CD4-positive, alpha-beta memory T cell (primary cell): ENCODE data around the gene ZNF530. TPM values are rescaled to one million over a fixed set of nuclear protein-coding genes. Genes with fewer than 3 reads are reported as not detected.

Source experiments
- CTCF ChIA-PET: fragments of 350-600 bp; sonication (Branson Sonifier 250); formaldehyde crosslinking; loops from one replicate; lab custom pipeline; 2021; ENCODE audit warnings: inconsistent platforms; ENCODE audit not compliant: partially characterized antibody; lab: Charles Lee
- POLR2A ChIA-PET: fragments of 350-600 bp; sonication (Branson Sonifier 250); formaldehyde crosslinking; loops from one replicate; lab custom pipeline; 2021; ENCODE audit not compliant: partially characterized antibody; lab: Charles Lee
- DNase-seq, 5 donors: peaks; one replicate each; pipeline versions ENCODE4 v3.0.0 to v3.0.0-alpha.2; 2020 to 2022; ENCODE audit warnings: mixed read lengths in 1 of 5
- H3K27ac ChIP-seq: one replicate; pipeline ENCODE4 v1.7.0; 2013; ENCODE audit warnings: low read depth, low read length
- H3K27me3 ChIP-seq: 2 replicates; pipeline ENCODE4 v1.7.0; 2013; ENCODE audit warnings: mild to moderate bottlenecking, low read length, moderate library complexity; ENCODE audit not compliant: insufficient read depth
- H3K36me3 ChIP-seq: 2 replicates; pipeline ENCODE4 v1.7.0; 2013; ENCODE audit warnings: mild to moderate bottlenecking, low read length, moderate library complexity; ENCODE audit not compliant: insufficient read depth
- H3K4me1 ChIP-seq: 2 replicates; pipeline ENCODE4 v1.7.0; 2013; ENCODE audit warnings: mild to moderate bottlenecking, low read length, moderate library complexity; ENCODE audit not compliant: insufficient read depth
- H3K4me3 ChIP-seq, 2 donors: one replicate each; pipeline ENCODE4 v1.7.0; 2013; ENCODE audit warnings: low read length in 2 of 2, mild to moderate bottlenecking in 1 of 2
- H3K9me3 ChIP-seq, 2 donors: one replicate each; pipeline ENCODE4 v1.7.0; 2013; ENCODE audit warnings: low read length in 2 of 2, control low read depth in 1 of 2; ENCODE audit not compliant: control insufficient read depth in 1 of 2
- H3K27ac Mint-ChIP-seq, 7 donors: one replicate each; pipeline ENCODE4 v1.8.0; 2020 to 2021; ENCODE audit warnings: mixed read lengths in 7 of 7, mild to moderate bottlenecking in 6 of 7, inconsistent platforms in 3 of 7, moderate library complexity in 3 of 7
- H3K27me3 Mint-ChIP-seq, 2 donors: one replicate each; pipeline ENCODE4 v1.8.0; 2020 to 2021; ENCODE audit warnings: mixed read lengths in 2 of 2
- H3K36me3 Mint-ChIP-seq, 2 donors: one replicate each; pipeline ENCODE4 v1.8.0; 2020 to 2021; ENCODE audit warnings: mixed read lengths in 2 of 2, inconsistent platforms in 1 of 2, mild to moderate bottlenecking in 1 of 2
- H3K4me1 Mint-ChIP-seq, 4 donors: one replicate each; pipeline ENCODE4 v1.8.0; 2020 to 2021; ENCODE audit warnings: mixed read lengths in 4 of 4, mild to moderate bottlenecking in 1 of 4
- H3K4me3 Mint-ChIP-seq, 8 donors: one replicate each; pipeline ENCODE4 v1.8.0; 2020 to 2021; ENCODE audit warnings: mixed read lengths in 8 of 8, mild to moderate bottlenecking in 7 of 8, moderate library complexity in 6 of 8, inconsistent platforms in 3 of 8
- H3K9me3 Mint-ChIP-seq, 8 donors: one replicate each; pipeline ENCODE4 v1.8.0; 2020 to 2021; ENCODE audit warnings: mixed read lengths in 8 of 8, mild to moderate bottlenecking in 5 of 8, inconsistent platforms in 3 of 8, moderate library complexity in 1 of 8
- intact Hi-C: fragments of 100-400 bp; cut with micrococcal nuclease; formaldehyde crosslinking; loops from one replicate; pipeline ENCODE4 v1.15.1; 2023
- polyA plus RNA-seq, 2 donors: library from polyadenylated mRNA; unstranded; fragments of 300-500 nt; fragmentation: Illumina TruSeq; gene quantifications; one replicate each; pipeline ENCODE4 v1.2.3, GENCODE V29; 2021
- total RNA-seq, 2 experiments: library from RNA; stranded (reverse); gene quantifications; one replicate each; pipeline ENCODE4 v1.2.3, GENCODE V29; 2021

Gene ZNF530
- total and polyA plus RNA-seq, 4 experiments from 2014 or later = 6.8 to 10.9 (median 9.9) TPM

DNA sequence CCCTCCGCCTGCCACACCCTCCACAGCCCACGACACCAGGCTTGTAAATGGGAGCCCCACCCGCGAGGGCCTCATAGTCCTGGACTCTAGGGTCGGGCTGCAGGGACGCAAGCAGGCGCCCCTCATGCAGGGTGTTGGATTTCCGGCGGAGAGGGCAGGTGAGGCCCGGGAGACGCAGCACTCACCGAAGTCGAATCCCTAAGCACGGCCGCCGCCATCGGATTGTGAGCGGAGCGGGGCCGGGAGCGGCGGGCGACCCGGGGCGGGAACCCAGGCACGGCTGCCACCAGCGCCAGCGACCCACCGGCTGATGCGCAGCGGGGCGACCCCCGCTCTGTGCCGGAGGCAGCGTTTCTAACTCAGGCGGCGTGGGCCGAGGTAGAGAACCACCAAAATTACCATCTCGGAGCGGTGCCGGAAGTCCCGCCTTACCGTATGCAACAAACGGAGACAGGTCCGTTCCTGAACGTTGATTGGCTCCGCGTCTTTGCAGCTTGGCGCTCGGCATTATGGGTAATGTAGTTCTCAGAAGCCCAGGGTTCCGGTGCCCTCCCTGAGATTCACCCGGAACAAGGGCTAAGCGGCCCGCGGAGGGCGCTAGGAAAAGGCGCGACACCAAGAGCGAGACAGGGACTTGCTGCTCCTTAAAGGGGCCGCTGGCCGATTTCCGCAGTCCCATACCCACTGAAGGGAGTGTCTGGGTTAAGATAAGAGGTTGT, 21.0 kb upstream of the ZNF530 start, which contains the start of gene ZNF416:
TSS of gene ZNF416 (minus strand) at position 425 of the 719 bp plus-strand sequence. CDS start at position 218, 207 bp downstream.
- peaks cover 17 to 36% (median 20%) of the 10 kb centered on the region in 4 donors for H3K4me1 Mint-ChIP-seq
- peak within 1 kb of the TSS; percentile 78 to 92 (median 86) for H3K27ac Mint-ChIP-seq
- H3K36me3 Mint-ChIP-seq = peaks cover 49% of the 10 kb centered on the region in 2 donors
- peaks cover 24% of the 10 kb centered on the region for H3K4me1 ChIP-seq
- peak within 1 kb of the TSS; percentile 84 to 88 (median 88) for H3K4me3 Mint-ChIP-seq
- peak; percentile 94 to 98 (median 97) for DNase-seq
- no peaks in the 10 kb centered on the region for H3K27me3 ChIP-seq
- ChIA-PET POLR2A (interaction anchor here (0.6 to 1.3 kb wide), 10 partner anchors 12 to 604 kb away, joined by 3 to 7 read pairs (median 4); partner anchors contain the start of genes ZNF134, ZNF274, ZNF329 and ZNF548), CTCF (no interaction called here)
- no peaks in the 10 kb centered on the region for H3K27me3 Mint-ChIP-seq
- H3K9me3 Mint-ChIP-seq = peaks cover 7 to 65% (median 60%) of the 10 kb centered on the region in 8 donors
- peaks cover 0 to 30% of the 10 kb centered on the region in 2 donors for H3K9me3 ChIP-seq
- H3K27ac ChIP-seq = peak within 1 kb of the TSS; percentile 68
- intact Hi-C loops = loop anchor here (1.0 to 2.0 kb wide), 11 partner anchors 19 to 576 kb away; partner anchors contain the start of genes TRAPPC2B, ZNF134, ZNF211 and ZNF417
- H3K4me3 ChIP-seq = peak within 1 kb of the TSS; percentile 53 to 73
- peaks cover 27% of the 10 kb centered on the region for H3K36me3 ChIP-seq

DNA sequence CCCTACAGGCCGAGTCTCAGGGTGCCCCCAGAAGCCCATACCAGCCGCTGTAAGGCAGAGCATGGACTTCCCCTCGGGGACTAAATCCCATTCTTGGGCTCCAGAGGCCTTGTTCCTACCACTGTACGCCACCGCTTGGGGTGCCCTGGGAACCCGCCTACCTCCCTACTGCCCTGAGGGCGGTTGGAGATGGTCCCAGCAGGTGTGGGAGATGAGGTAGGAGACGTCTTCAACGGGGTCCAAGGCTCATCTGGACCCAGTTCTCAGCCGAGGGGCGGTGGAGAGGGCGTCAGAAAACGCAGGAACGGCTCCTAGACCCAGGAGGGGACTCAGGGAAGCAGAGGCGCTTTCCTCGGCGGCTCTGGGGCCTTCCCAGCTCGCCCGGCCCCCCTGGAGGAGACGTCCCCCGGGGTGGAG, 16.6 kb upstream of the ZNF530 start:
- H3K9me3 ChIP-seq = peaks cover 4 to 7% of the 10 kb centered on the region in 2 donors

DNA sequence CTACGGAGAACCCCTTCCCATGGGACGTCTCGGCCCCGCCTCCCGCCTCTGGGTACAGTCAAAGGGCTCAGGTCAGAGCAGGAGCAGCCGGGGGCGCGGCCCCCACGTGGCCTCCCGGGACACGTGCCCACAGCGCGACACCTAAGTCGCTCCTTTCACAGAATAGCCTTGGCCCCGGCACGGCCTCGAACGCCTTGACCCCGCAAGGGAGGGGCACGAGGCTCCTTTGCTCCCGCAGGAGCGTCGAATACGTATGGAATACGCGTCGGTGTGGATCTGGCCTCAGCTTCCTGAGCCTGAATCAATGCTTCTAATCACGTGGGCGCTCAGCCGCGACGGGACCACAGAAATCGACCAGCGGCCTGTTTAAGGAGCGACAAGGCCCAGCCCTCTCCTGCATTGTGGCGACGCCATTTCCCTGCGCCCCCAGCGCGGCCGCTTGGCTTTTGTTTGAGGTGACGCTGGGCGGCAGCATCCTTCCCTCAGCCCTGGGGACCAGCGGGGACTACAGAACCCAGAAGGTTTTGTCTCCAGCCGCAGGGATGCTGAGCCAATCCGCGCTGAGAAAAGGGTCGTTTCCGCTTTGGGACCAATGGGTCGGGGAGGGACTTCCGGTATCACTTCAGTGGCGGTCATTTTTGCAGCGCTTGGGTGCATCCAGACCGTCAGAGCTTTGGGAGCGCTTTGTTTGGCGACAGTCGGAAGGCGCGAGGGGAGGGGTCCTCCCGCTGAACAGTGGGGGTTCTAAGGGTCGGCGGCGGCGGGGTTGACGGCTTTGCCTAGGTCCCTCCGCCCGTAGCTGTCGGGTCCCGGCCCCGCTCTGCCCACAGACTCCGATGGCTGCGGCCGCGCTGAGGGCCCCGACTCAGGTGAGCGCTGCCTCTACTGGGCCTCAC, 15.9 kb upstream of the ZNF530 start, which contains the start of gene ZIK1:
TSS of gene ZIK1 (plus strand) at position 625 of the 896 bp plus-strand sequence. CDS start at position 837, 212 bp downstream.
- H3K27me3 ChIP-seq = no peaks in the 10 kb centered on the region
- H3K4me1 ChIP-seq = peaks cover 21% of the 10 kb centered on the region
- Mint-ChIP-seq H3K27me3 (no peaks in the 10 kb centered on the region), H3K9me3 (peaks cover 13 to 70% (median 62%) of the 10 kb centered on the region in 8 donors), H3K27ac (peak within 1 kb of the TSS; percentile 65 to 94 (median 86)), H3K4me3 (peak within 1 kb of the TSS; percentile 92 to 99 (median 96)), H3K36me3 (peaks cover 47 to 49% of the 10 kb centered on the region in 2 donors), H3K4me1 (peaks cover 10 to 29% (median 19%) of the 10 kb centered on the region in 4 donors)
- ChIA-PET CTCF (no interaction called here), POLR2A (interaction anchor here (0.6 to 2.2 kb wide), 10 partner anchors 16 to 419 kb away, joined by 3 to 12 read pairs (median 3); partner anchors contain the start of genes TRAPPC2B, ZNF134, ZNF211 and ZNF530)
- peaks cover 7 to 11% of the 10 kb centered on the region in 2 donors for H3K9me3 ChIP-seq
- H3K4me3 ChIP-seq = peak within 1 kb of the TSS; percentile 43 to 74
- peak; percentile 84 to 90 (median 89) for DNase-seq
- H3K36me3 ChIP-seq = peaks cover 7% of the 10 kb centered on the region
- no peak within 1 kb of the TSS for H3K27ac ChIP-seq
- intact Hi-C loops = loop anchor here (1.0 kb wide), 1 partner anchor 16 kb away; the partner anchor contains the start of gene ZNF530

More for the DNA sequence above, 16.6 kb upstream of the ZNF530 start:
- ChIA-PET CTCF (no interaction called here), POLR2A (interaction anchor here (0.6 to 2.2 kb wide), 7 partner anchors 16 to 420 kb away, joined by 3 to 12 read pairs (median 3); partner anchors contain the start of genes ZNF134, ZNF530, ZNF551 and ZNF606)
- intact Hi-C loops = no loop called here
- H3K36me3 Mint-ChIP-seq = peaks cover 43 to 44% of the 10 kb centered on the region in 2 donors
- H3K27me3 Mint-ChIP-seq = no peaks in the 10 kb centered on the region
- Histone ChIP-seq H3K4me3 (peak overlapping the region; percentile 43 to 74), H3K27ac (no peak overlapping the region), H3K36me3 (no peaks in the 10 kb centered on the region), H3K27me3 (no peaks in the 10 kb centered on the region), H3K4me1 (peaks cover 24% of the 10 kb centered on the region)
- H3K4me3 Mint-ChIP-seq = peak overlapping the region in 6 of 8 donors; percentile 10 to 98 (median 69)
- peaks cover 11 to 65% (median 58%) of the 10 kb centered on the region in 8 donors for H3K9me3 Mint-ChIP-seq
- H3K4me1 Mint-ChIP-seq = peaks cover 14 to 34% (median 22%) of the 10 kb centered on the region in 4 donors
- no peak for DNase-seq
- H3K27ac Mint-ChIP-seq = peak overlapping the region in 1 of 7 donors; percentile 13

DNA sequence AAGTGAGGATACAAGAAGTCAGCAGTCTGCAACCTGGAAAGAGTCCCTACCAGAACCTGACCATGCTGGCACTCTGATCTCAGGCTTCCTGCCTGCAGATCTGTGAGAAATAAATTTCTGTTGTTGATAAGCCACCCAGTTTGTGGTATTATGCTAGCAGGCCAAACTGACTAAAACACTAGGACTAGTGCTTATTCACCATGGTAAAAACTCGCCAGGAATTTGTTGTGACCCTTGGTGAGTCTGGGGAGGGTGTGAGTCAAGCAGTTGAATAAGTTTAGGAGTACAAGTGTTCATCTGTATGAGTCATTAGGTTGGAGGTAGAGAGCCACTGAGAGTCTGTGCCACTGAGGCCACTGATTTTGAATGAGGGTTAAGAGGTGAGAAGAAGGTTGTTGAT, 12.2 kb upstream of the ZNF530 start:
- CTCF ChIA-PET = no interaction called here
- intact Hi-C loops = no loop called here
- no peak for DNase-seq

DNA sequence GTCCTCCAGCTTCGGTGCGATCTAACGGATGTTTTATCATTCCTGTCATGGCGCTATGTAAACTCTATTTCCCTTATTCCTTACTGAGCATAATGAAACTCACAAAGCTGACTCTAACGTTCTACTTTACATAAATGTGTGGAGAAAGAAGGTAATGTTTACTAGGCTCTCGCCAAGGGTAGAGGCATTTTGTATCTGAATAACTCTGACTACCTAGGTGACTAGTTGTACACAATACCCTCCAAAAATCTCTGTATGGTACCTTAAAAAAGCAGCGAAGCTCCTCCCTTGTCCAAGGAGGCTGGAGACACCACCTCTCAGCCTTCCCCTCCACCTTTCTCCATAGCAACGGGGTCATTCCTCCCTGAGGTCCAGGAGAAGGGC, 316 bp upstream of the ZNF530 start:
- POLR2A ChIA-PET = interaction anchor here (0.7 to 2.1 kb wide), 5 partner anchors 15 to 403 kb away, joined by 3 to 8 read pairs (median 3); partner anchors contain the start of genes ZIK1, ZNF134, ZNF211 and ZNF606
- peaks cover 16% of the 10 kb centered on the region for H3K4me1 ChIP-seq
- peaks cover 6% of the 10 kb centered on the region for H3K36me3 ChIP-seq
- CTCF ChIA-PET = no interaction called here
- H3K4me1 Mint-ChIP-seq = peaks cover 5 to 24% (median 19%) of the 10 kb centered on the region in 4 donors
- no peaks in the 10 kb centered on the region for H3K27me3 ChIP-seq
- H3K4me3 Mint-ChIP-seq = peak overlapping the region; percentile 86 to 93 (median 90)
- intact Hi-C loops = loop anchor here (1.0 kb wide), 2 partner anchors 15 kb away; partner anchors contain the start of genes ZIK1 and ZNF134
- H3K9me3 Mint-ChIP-seq = peaks cover 8 to 49% (median 44%) of the 10 kb centered on the region in 8 donors
- H3K36me3 Mint-ChIP-seq = peaks cover 38% of the 10 kb centered on the region in 2 donors
- peaks cover 0 to 3% of the 10 kb centered on the region in 2 donors for H3K27me3 Mint-ChIP-seq
- peak overlapping the region; percentile 38 to 76 for H3K4me3 ChIP-seq
- peak overlapping the region; percentile 40 for H3K27ac ChIP-seq
- no peak for DNase-seq
- H3K27ac Mint-ChIP-seq = peak overlapping the region; percentile 28 to 93 (median 81)
- peaks cover 0 to 11% of the 10 kb centered on the region in 2 donors for H3K9me3 ChIP-seq

More for the DNA sequence above, 12.2 kb upstream of the ZNF530 start:
- Mint-ChIP-seq H3K36me3 (peaks cover 72 to 76% of the 10 kb centered on the region in 2 donors), H3K27ac (no peak overlapping the region), H3K27me3 (no peaks in the 10 kb centered on the region), H3K4me1 (peaks cover 7 to 20% (median 15%) of the 10 kb centered on the region in 4 donors), H3K4me3 (peak overlapping the region in 1 of 8 donors; percentile 3), H3K9me3 (peaks cover 13 to 90% (median 81%) of the 10 kb centered on the region in 8 donors)
- Histone ChIP-seq H3K9me3 (peaks cover 10 to 47% of the 10 kb centered on the region in 2 donors), H3K27me3 (no peaks in the 10 kb centered on the region), H3K4me1 (peaks cover 15% of the 10 kb centered on the region), H3K4me3 (no peak overlapping the region), H3K27ac (no peak overlapping the region), H3K36me3 (peaks cover 18% of the 10 kb centered on the region)
- POLR2A ChIA-PET = no interaction called here

DNA sequence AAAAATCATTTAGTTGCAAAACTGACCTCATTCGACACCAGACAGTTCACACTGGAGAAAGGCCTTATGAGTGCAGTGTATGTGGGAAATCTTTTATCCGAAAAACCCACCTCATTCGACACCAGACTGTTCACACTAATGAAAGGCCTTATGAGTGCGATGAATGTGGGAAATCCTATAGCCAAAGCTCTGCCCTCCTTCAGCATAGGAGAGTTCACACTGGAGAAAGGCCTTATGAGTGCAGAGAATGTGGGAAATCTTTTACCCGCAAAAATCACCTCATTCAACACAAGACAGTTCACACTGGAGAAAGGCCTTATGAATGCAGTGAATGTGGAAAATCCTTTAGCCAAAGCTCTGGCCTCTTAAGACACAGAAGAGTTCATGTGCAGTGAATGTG, 7.2 kb downstream of the ZNF530 start:
- H3K4me1 ChIP-seq = no peaks in the 10 kb centered on the region
- intact Hi-C loops = no loop called here
- no peak overlapping the region for H3K4me3 ChIP-seq
- no peak overlapping the region for H3K27ac ChIP-seq
- CTCF ChIA-PET = no interaction called here
- peaks cover 12 to 82% (median 77%) of the 10 kb centered on the region in 8 donors for H3K9me3 Mint-ChIP-seq
- peaks cover 22% of the 10 kb centered on the region for H3K36me3 ChIP-seq
- H3K27me3 Mint-ChIP-seq = no peaks in the 10 kb centered on the region
- POLR2A ChIA-PET = no interaction called here
- H3K4me1 Mint-ChIP-seq = peaks cover 0 to 2% (median 0%) of the 10 kb centered on the region in 4 donors
- H3K27ac Mint-ChIP-seq = no peak overlapping the region
- H3K36me3 Mint-ChIP-seq = peaks cover 59 to 60% of the 10 kb centered on the region in 2 donors
- no peaks in the 10 kb centered on the region for H3K27me3 ChIP-seq
- H3K4me3 Mint-ChIP-seq = no peak overlapping the region
- DNase-seq = no peak
- H3K9me3 ChIP-seq = peaks cover 0 to 42% of the 10 kb centered on the region in 2 donors
